HTR-8/SVneo (cell line): Measurements from ENCODE around the gene ENGASE.
A peak's percentile ranks its signal among the peaks of the same experiment; 100 is the strongest.
"Not testable (repeated sequence)": the region's sequence is repeated elsewhere in the genome, so short reads cannot be mapped to it uniquely, and the experiment has no call there.

Experiments used
- DNase-seq: peaks from one replicate; pipeline ENCODE4 v3.0.0; 2011; ENCODE audit warnings: low spot score, mixed read lengths; ENCODE audit not compliant: insufficient read length
- FAIRE-seq: peaks from 2 replicates; lab custom pipeline; 2011; peaks lifted over from hg19 to GRCh38; lab: Jason Lieb, UNC

The ENGASE gene

GRCh38 chr17:79074649-79075445 lies at the start of gene ENGASE:
TSS of gene ENGASE (plus strand) at chr17:79074824. CDS start at chr17:79074945, 121 bp downstream.
- FAIRE-seq (peak; percentile 79), DNase-seq (peak; percentile 97)

GRCh38 chr17:79024901-79025737 lies 49.5 kb upstream of the ENGASE start:
- no peak for FAIRE-seq

GRCh38 chr17:79026376-79027273 lies 48.0 kb upstream of the ENGASE start:
- FAIRE-seq, result no peak

More at GRCh38 chr17:79024901-79025737, 49.5 kb upstream of the ENGASE start:
- DNase-seq, result no peak

DNA sequence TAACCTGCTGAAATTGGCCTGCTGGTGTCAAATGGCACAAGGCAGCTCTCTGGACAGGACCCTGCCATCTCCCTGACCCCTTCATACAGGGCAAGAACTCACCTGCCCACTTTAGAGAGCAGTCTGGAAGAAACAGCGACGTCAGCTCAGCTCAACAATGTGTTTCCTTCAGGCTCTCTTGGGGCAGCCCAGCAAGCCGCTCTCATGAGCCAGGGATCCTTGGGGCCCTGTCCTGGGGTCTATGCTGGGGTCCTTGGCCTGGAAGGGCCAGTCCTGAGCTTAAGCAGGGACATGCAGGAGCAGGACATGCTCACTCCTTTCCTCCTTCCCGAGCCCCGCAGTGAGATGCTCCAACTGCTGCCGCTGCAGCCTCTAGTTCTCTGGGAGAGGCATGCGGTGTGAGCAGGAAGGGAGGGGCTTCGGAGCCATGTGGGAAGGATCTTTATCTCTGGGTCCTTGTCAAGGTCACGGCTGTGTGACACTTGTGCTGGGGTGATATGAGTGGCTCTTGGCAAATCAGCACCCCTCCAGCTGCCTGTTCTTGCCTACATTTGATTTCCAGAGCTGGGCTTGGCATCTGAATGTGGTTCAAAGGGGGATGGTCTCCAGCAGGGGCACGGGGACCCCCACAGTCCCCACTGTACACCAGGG lies 47.2 kb upstream of the ENGASE start:
- DNase-seq (no peak), FAIRE-seq (no peak)

More at GRCh38 chr17:79026376-79027273, 48.0 kb upstream of the ENGASE start:
- DNase-seq, result peak; percentile 75

DNA sequence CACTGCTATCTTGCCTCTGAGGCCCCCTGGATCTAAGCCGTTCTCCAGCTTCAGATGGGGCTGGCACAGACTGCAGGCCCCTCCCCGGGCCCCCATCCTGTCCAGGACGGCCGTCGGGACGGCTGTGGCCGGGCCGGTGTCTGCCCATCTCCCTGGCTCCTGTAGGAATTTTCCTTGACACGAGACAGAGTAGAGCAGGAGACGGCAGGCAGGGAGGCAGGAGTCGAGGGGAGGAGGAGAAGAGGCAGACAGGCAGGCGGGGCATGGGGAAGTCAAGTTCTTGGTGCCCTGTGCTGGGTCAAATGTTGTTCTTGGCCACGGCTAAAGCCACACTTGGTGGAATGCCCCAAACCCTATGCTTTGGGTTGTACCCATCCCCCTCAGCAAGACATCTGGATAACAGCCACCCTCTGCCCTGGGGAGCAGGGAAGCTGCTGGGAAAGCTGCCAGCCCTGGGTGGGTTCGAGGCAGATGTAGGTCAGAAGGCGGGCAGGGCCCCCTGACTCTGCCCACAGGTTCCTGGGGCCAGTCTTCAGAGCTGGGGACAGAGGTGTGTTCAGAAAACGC lies 46.6 kb upstream of the ENGASE start:
- no peak for DNase-seq
- FAIRE-seq, result no peak

DNA sequence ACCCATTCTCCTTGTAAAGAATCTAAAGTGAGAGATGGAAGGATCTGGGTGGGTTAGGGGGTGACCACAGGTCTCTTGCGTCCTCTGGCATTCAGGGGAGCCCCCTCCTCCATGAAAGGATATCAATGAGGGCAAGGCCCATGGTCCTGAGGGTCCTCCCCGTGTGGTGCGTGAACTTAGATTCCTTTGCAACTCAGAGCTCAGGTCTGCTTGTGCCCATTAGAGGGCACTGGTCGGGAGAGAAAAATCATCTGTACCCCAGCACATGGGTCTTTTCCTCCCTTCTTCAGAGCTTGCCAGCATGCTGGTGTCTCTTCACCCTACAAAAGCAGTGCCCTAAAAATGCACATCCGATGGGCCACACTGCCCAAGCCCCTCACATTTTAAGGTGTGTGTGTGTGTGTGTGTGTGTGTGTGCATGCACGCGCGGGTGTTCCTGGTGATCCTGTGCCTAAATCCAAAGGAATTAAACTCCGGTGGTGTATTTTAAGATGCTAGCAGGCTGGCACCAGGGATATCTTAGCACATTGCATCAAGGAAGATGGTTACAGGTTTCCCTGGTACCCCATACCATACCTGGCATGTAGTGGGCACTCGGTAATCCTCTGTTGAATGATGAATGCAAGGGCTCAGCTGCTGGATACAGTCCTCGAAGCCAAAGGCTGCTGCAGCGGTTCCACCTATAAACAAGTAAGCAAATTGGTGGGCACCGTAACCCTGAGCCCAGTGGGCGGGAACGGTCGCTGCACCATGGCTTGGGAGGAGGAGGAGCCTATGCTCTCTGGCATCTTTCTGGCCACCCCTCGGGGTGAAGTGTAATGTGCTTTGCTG lies 45.9 kb upstream of the ENGASE start:
- DNase-seq (no peak), FAIRE-seq (no peak)

DNA sequence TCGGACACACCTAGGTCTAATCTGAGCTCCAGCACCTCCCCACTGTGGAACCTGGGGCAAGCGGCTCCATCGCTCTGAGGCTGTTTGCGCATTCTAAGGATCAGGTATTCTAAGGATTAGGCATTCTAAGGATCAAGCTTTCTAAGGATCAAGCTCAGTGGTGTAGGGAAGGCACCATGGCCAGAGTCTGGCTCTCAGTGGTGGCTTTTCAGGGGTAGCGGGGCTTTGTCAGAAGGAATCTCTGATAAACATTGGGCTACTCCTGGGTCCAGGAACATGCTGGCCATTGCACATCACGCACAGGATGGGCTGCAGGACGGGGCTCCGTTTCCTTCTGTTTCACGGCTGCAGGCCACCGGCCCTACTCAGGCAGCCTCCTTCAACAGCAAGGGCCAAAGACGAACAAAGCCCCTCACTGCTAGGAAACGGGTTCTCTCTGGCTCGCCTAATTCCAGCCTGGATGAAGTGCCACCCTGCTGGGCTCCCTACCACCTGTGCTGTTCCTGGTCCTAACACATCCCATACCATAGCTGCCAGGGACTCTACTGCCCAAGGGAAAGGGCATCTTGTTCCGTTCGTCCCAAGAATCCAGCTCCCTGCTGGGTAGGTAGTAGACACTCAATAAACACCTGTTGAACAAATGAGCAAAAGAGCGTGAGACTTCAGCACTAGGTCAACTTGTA lies 45.2 kb upstream of the ENGASE start:
- DNase-seq (no peak), FAIRE-seq (no peak)

- DNase-seq, FAIRE-seq: not testable (repeated sequence)
Observed at GRCh38 chr17:79030636-79031035, 44.0 kb upstream of the ENGASE start.

DNA sequence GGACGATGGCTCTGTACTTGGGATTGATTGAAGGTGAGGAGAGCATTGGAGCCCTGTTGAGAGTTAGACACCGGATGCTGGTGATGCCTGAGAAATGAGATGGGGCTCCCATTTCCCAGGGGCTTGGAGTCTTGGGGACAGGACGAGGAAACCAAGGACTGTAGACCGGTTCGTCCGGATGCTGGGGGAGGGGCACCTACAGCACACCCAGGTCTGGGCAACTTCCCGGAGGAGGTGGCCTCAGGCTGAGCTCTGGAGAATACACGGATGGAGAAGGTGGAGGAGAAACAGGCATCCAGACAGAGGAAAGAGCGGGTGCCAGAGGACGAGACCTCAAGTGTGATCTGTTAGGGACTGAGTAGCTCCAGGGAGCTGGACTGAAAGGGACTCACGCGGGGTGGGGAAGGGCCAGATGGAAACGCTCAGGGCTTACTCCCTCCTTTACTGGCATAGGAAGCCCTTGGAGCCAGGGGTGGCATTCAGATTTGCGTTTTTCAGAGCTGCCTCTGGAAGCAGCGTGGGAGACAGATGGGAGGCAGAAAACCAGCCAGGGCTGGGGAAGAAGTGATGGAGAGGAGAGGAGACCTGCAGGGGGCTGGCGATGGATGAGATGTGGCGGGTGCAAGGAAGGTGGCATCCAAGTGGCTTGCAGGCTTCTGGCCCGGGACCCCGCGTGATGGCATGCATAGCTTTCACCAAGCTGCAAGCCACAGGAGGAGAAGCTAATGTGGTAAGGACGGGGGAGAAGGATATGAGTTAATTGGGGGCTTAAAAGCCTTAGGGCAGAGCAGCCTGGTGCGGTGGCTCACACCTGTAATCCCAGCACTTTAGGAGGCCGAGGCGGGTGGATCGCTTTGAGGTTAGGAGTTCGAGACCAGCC lies 42.4 kb upstream of the ENGASE start:
- DNase-seq (no peak), FAIRE-seq (no peak)

DNA sequence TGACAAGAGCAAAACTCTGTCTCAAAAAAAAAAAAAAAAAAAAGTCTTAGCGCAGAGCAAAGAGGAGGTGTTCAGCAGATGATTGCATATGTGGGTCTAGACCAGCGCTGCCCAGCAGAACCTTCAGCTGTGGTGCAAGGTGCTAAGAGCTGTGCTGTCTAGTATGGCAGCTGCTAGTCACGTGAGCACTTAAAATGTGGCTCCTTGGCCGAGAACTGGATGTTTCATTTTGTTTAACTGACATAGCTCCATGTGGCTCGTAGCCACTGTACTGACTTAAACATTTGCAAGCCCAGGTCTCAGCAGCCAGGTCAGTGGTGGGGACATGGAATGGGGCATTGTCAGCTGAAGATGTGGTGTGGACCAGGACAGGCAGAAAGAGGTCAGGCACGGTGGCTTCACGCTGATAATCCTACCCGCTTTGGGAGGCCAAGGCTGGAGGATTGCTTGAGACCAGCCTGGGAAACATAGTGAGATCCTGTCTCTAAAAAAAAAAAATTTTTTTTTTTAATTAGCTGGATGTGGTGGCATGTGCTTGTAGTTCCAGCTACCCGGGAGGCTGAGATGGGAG lies 41.5 kb upstream of the ENGASE start:
- FAIRE-seq (no peak), DNase-seq (no peak)

GRCh38 chr17:79033741-79034501 lies 40.7 kb upstream of the ENGASE start:
- FAIRE-seq, result no peak
- DNase-seq, result no peak

DNA sequence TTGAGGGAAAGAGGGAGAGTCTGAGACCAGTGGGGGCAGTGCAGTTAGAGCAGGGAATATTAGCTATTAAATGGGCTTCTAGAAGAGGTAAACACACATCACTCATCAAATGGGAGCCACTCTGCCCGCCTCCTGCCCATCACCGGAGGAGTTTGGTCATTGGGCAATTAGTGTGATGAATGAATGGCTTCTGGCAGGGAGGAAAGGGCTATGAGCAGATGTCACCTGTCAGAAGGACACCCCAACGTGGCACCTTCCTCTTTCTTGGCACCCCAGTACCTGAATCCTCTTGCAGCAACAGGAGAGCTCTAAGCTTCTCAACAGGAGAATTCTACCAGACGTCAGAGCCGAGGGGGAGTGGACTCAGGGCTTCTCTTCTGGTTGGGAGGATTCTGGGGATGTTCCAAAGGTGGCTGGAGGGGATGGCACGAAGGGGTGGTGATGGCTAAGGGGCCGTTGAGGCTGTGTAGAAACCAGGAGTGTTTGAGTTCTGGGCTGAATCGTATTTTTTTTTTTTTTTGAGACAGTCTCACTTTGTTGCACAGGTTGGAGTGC lies 39.6 kb upstream of the ENGASE start:
- DNase-seq (no peak), FAIRE-seq (no peak)

DNA sequence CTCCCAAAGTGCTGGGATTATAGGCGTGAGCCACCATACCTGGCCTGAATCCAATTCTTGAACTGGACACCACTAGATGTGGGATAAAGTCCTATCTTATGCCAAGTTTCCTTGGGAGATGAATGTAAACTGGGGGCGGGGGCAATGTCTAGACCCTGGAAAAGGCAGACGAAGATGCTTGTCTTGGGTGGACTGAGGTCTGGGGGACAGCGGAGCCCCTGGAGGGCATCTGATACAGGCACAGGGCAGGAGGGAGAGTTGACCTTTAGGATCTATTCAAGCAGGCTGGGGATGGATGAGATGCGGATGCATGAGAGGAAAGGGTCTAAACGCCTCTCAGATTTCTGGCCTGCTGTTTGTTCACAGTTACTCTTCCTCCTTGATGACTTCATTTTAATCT lies 38.9 kb upstream of the ENGASE start:
- FAIRE-seq, result no peak
- DNase-seq, result no peak

- no peak for DNase-seq
- no peak for FAIRE-seq
Observed at GRCh38 chr17:79036181-79036580, 38.4 kb upstream of the ENGASE start.

DNA sequence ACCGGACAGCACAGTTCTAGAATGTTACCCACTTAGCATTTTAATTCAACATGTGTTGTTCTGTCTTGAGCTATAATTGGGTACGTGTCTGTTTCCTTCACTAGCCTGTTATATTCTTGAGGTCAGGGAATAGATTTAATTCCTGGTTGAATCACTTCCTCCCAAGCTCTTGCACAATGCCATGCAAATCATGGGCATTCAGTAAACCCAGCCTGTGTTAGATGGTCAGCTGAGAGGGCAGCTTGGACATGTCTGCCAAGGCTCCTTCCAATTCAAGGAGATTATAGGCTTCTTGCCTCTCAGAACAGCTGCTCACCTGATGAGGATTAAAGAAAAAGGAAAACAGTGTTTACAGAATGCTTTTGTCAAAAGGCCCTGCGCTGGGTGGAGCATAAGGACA lies 38.0 kb upstream of the ENGASE start:
- DNase-seq (peak; percentile 88), FAIRE-seq (peak; percentile 62)
